ENCODE measurements around the gene TMEM63B. TPM values are rescaled to one million over a fixed set of nuclear protein-coding genes. Genes with fewer than 3 reads are reported as not detected.

Gene TMEM63B
- total RNA-seq (18.3 and 19.1 TPM in 2 replicates), polyA plus RNA-seq (12.6 and 15.4 TPM in 2 replicates), polyA minus RNA-seq (6.4 and 19.2 TPM in 2 replicates)
- total RNA-seq (2013), result 4.1 TPM

- WGBS (ENCODE audit: insufficient coverage), result under 1% methylated on average over 45 of the region's 80 CpGs
- Mint-ChIP-seq H3K4me3 (peak within 1 kb of the TSS; percentile 95), H3K27ac (peak within 1 kb of the TSS; percentile 93), H3K9me3 (ENCODE audit: insufficient read depth) (no peaks in the 10 kb centered on the region), H3K4me1 (peaks cover 50% of the 10 kb centered on the region), H3K27me3 (no peaks in the 10 kb centered on the region)
- Histone ChIP-seq H3K27me3 (replicated peaks in 1 of 4; ENCODE audit: control extremely low read depth in 1 of 4, control insufficient read depth in 3 of 4, insufficient read depth in 4 of 4, low read length in 3 of 4) (no peaks in the 10 kb centered on the region), H3K36me3 (replicated peaks in 1 of 2; ENCODE audit: control extremely low read depth in 1 of 2, control insufficient read depth in 1 of 2, extremely low read depth in 1 of 2, insufficient read depth in 2 of 2, low read length in 1 of 2) (no peaks in the 10 kb centered on the region), H2AFZ (ENCODE audit: insufficient read depth, low read depth, low read length, poor library complexity, severe bottlenecking) (peak within 1 kb of the TSS; percentile 82), H3K4me2 (replicated peaks; ENCODE audit: low read depth, low read length, poor library complexity, severe bottlenecking) (peak within 1 kb of the TSS; percentile 99), H3K9me3 (ENCODE audit: control extremely low read depth in 1 of 3, control insufficient read depth in 2 of 3, insufficient read depth in 1 of 3, low read length in 2 of 3) (no peaks in the 10 kb centered on the region), H3K79me2 (ENCODE audit: control insufficient read depth, insufficient read depth, low read length) (peaks cover 60% of the 10 kb centered on the region), H3K9ac (ENCODE audit: low read length) (peak within 1 kb of the TSS; percentile 93), H3K4me1 (ENCODE audit: control insufficient read depth in 2 of 2, insufficient read depth in 2 of 2, low read length in 2 of 2) (peaks cover 35 to 47% of the 10 kb centered on the region in 2 donors), H3K4me3 (ENCODE audit: control extremely low read depth in 1 of 5, extremely low read depth in 1 of 5, insufficient read depth in 1 of 5, low read depth in 2 of 5, low read length in 4 of 5) (peak within 1 kb of the TSS; percentile 62 to 98 (median 91)), H3K27ac (ENCODE audit: low read length in 2 of 2) (peak within 1 kb of the TSS; percentile 83 to 94), H4K20me1 (ENCODE audit: control insufficient read depth, insufficient read depth, low read length, poor library complexity, severe bottlenecking) (peaks cover 22% of the 10 kb centered on the region)
- peak; percentile 94 for DNase-seq
- no peak for TF ChIP-seq CTCF (IDR thresholded peaks at IDR 0.05)
- TF ChIP-seq EZH2 (IDR thresholded peaks at IDR 0.05; ENCODE audit: borderline replicate concordance, insufficient read depth, low read depth, low read length, poor library complexity, severe bottlenecking), result no peak
- intact Hi-C loops (cut with micrococcal nuclease), result loop anchor here (2.0 to 5.0 kb wide), 5 partner anchors 25 to 550 kb away; partner anchors contain the start of genes HSP90AB1, POLH, SLC29A1 and XPO5
- POLR2A ChIA-PET, result interaction anchor here (0.6 to 1.4 kb wide), 3 partner anchors 110 to 517 kb away, joined by 3 to 4 read pairs (median 3); partner anchors contain the start of gene HSP90AB1
- CTCF ChIA-PET, result interaction anchor here (0.6 to 1.5 kb wide), 3 partner anchors 45 to 423 kb away, joined by 3 to 4 read pairs (median 3); no protein-coding TSS in a partner anchor
- peak; percentile 91 for ATAC-seq (ENCODE audit: low read depth)
Measured at GRCh38 chr6:44127186-44128019, at the start of gene TMEM63B, which contains the start of gene MRPL14. TSS of gene TMEM63B (plus strand) at chr6:44127554. CDS start at chr6:44134585, 7,031 bp downstream. TSS of gene MRPL14 (minus strand) at chr6:44127452. CDS start at chr6:44116611, 10,841 bp downstream.
